SU-DHL-6 (cell line): ENCODE results near the gene DNASE1L2.

ENCODE experiments used
- CTCF ChIP-seq: fragments of 200-600 bp; sonication (generic); IDR thresholded peaks from one replicate; pipeline ENCODE4 v1.5.1; 2017; ENCODE audit warnings: antibody characterized with exemption, mild to moderate bottlenecking, low read length, moderate library complexity; ENCODE audit not compliant: insufficient read depth, poor library complexity, severe bottlenecking
- EZH2phosphoT487 ChIP-seq: fragments of 200-600 bp; sonication (generic), shearing (Covaris generic); conservative IDR thresholded peaks from 2 replicates; pipeline ENCODE4 v1.6.1; 2018; ENCODE audit warnings: mild to moderate bottlenecking, antibody characterized with exemption, low read length, moderate library complexity, mixed read lengths

DNA sequence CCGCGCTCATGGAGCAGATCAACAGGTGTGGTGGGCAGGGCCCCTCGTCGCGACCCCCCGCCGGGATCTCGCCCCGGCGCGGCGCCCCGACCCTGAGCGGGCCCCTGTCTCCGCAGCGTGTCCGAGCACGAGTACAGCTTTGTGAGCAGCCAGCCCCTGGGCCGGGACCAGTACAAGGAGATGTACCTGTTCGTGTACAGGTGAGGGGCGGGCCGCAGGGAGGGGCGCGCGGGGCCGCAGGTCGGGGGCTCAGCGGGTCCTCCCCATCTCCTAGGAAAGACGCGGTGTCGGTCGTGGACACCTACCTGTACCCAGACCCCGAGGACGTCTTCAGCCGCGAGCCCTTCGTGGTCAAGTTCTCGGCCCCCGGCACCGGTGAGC, 848 bp downstream of the DNASE1L2 start:
- TF ChIP-seq CTCF (no peak), EZH2phosphoT487 (no peak)
